SHP77 (cell line): Measurements from ENCODE around the gene KCNG1.
"Not testable (repeated sequence)": the region's sequence is repeated elsewhere in the genome, so short reads cannot be mapped to it uniquely, and the experiment has no call there.

Experiments
- DNase-seq, 2 experiments: peaks; one replicate each; lab custom pipeline; 2025; lab: John Stamatoyannopoulos, UW

KCNG1 gene

DNA sequence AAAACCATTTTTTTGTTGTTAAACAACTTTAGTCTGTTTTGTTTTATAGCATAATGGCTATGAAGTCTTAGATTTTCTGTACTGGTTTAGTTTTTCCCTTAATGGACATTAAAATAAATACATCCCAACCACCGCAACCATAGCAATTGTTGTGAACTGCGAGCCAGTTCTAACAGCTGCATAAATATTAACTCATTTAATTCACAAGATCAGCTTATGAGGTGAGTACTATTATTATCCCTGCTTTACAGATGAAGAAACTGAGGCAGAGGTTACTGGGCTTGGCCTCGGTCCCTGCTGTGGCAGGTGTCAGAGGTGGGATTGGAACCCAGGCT, 41.2 kb downstream of the KCNG1 start:
- no peak for DNase-seq

DNA sequence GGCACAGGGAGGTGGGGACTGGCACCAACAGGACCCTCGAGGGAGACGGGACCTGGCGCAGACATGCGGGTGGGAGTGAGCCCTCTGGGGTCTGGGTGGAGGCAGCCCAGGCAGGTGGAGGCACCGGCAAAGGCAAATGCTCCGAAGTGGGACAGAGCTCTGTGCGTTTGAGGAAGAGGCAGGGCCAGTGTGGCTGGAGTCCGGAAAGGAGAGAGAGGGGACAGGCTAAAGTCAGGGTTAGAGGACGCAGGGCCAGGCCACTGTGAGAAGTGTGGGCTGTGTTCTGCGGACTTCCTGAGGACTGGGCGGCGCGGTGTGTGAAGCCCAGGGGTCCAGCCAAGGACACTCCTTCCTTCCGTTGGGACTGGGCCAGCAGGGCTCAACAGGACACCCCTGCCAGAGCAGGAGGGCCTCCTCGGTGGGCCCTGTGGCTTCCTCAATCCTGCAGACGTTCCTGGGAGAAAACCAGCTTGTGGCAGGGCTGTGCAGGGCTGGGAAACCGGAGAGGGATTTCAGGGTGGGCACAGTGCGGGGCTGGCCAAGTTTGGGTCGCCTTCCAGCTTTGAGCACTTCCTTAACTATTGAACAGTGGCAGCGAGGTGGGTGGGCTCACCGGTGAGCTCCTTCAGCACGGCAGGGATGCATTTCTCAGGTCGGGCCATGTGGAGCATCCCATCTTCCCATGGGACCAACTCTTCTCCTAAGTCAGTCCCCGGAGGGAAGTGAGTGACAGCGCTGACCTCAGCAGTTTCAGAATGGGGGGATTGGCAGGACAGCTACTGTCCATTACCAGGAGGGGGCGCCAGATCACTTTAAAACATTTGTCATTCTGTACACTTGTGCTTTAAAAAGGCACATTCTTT, 41.8 kb downstream of the KCNG1 start:
- peak; percentile 35 to 42 for DNase-seq

DNA sequence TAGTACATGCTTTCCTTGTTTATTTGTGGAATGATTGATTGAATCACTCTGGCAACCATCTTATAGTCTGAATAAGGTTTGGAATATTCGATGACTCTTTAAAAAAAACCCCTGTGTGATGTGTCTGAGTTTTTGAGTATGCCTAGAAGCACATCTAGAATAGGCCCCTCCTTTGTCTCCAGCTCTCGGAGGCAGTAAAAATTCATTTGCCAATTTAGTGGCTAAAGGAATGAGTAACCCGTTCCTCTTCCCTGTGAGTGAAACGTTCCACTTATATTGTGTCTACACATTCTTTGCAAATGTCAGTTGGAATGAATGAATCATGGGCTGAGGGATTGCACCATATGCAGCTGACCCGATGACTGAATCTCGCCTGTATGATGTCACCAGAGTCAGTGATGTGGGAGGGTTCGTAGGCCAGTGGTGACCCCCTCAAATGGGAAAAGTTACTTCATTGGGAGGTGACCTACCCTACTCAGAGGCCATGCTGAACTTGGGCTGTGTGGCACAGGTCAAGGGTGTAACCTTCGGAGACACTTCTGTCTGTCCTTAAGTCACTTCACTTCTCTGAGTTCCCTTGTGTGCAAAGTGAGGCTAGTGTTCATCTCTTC, 42.7 kb downstream of the KCNG1 start:
- no peak for DNase-seq

DNA sequence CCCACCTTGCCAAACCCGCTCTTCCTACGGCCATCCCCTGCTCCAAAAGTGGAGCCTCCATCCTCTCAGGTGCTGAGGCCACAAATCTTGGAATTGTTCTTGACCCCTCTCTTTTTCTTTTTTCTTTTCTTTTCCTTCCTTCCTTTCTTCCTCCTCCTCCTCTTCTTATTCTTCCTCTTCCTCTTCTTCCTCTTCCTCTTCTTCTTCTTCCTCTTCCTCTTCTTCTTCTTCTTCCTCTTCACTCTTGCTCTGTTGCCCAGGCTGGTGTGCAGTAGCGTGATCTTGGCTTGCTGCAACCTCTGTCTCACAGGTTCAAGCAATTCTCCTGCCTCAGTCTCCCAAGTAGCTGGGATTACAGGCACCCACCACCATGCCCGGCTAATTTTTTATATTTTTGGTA, 44.4 kb downstream of the KCNG1 start:
- DNase-seq, result not testable (repeated sequence)

DNA sequence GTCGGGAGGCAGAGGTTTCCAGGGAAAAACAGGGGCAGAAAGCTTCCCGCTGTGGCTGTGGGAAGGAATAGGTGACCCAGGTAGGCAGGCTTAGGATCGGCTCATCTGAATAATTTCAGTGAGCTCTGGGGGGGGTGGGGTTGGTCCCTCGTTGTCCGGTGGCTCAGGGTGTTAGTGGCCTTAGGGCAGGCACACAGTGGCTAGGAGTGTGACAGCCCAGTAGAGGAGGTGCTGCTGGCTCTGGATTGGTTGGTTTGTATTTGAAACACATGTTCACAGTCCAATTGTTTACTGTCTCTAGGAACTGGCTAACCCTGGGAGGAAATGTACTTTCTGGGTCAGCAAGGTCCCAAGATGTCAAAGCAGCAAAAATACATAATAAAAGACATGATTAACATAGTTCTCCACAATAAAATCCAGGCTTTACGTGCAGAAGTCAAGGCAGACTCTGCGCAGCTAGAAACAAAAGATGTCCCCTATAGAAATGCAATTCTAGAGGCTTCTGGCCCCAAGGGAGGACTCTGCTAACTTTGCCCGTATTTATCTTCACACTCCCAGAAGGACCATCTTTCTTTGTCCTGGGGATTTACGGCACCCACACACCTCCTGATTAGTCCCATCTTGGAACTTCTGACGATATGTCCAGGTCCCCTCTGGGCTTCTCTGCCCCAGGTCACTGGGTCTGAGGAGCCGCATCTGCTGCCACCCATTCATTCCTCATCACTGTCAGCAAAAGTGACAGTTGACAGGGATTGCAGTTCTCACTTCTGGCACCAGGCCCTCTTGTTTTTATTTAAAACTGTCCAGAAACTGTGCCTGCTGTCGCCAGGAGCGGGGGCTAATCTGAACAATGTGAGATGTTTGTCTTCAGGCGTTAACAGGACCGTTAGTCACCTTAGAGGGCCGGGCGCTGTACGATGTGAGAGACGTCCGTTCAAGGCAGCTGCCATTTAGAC, 45.6 kb downstream of the KCNG1 start:
- DNase-seq, result no peak

DNA sequence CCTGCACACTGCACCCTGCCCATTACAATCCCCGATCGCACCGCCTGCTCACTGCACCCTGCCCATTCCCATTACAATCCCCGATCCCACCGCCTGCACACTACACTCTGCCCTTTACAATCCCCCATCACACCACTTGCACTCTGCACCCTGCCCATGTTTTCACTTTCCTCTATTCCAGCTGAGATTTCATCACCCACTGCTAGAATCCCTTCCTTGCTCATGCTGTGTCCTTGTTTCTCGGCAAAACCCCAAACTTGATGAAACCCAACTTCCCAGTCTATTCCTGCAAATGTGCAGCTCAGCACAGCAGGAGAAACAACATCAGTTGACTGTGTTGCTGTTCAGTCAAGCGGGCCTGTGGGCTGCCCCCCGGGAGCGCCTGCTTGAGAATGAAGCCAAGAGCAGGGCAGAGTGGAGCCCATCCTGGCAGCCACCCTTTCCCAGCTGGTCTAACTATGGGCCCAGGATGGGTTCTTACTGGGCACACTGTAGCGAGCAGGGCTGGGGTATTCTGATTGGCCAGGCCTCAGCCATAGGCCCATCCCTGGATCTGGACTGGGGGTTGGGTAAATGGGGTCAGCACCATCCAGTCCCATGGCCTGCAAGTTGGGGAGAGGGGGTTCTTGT, 47.1 kb downstream of the KCNG1 start:
- no peak for DNase-seq

DNA sequence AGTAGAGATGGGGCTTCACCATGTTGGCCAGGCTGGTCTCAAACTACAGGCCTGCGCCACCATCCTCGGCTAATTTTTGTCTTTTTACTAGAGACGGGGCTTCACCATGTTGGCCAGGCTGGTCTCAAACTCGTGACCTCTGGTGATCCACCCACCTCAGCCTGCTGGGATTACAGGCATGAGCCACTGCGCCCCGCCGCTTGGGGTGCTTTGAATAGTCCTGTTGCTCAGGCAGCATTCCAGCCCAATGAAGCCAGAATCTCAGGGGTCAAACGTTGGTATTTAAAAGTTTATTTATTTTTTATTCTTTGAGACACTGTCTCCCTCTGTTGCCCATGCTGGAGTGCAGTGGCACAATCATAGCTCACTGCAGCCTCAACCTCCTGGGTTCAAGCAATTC, 53.0 kb downstream of the KCNG1 start:
- DNase-seq, result no peak

DNA sequence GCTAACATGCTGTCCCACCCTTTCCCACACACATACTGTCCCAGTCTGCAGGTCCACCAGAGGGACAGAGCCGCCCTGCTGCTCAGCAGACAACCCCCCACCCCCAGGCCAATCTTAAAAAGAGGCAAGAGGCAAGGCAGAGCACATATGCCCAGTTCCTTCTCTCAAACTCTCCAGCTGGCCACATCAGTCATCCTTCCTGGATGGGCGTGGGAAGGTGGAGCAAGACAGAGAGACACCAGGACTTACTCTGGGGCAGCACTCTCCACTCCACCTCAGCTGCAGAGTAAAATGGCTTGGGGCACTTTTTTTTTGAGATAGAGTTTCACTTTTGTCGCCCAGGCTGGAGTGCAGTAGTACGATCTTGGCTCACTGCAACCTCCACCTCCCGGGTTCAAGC, 53.5 kb downstream of the KCNG1 start:
- DNase-seq, result no peak

DNA sequence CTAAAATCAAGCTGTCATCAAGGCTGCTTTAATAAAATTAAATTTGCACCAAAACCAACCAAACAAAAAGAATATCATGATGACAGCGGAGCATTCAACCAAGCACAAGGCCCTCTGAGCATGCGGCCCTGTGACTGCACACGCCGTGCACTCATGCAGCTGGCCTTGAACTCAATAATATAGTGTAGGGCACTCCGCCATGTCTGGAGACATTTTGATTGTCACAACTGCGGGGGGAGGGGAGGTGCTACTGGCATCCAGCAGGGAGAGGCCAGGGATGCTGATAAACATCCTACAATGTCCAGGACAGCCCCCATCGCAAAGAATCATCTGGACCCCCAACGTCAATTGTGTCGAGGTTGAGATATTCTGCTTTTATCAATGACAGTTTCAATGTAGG, 54.6 kb downstream of the KCNG1 start:
- DNase-seq, result no peak

DNA sequence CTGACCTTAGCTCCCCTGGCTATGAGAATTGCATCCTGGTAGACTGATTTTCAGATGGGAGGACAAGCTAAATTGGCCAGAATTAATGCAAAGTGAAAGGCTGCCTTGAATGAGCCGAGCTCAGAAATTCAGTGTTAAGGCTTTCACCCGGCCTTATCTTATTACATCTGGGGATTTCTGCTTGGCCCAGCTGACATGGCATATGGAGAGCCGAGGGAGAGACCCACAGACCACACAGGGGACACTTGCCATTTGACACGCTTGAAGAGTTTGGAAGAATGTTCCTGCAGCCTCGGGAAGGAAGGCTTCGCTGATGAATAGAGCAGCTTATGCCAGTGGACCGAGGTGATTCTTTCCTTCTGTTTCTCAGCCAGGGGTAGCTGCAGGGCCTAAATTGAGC, 55.3 kb downstream of the KCNG1 start:
- no peak for DNase-seq

DNA sequence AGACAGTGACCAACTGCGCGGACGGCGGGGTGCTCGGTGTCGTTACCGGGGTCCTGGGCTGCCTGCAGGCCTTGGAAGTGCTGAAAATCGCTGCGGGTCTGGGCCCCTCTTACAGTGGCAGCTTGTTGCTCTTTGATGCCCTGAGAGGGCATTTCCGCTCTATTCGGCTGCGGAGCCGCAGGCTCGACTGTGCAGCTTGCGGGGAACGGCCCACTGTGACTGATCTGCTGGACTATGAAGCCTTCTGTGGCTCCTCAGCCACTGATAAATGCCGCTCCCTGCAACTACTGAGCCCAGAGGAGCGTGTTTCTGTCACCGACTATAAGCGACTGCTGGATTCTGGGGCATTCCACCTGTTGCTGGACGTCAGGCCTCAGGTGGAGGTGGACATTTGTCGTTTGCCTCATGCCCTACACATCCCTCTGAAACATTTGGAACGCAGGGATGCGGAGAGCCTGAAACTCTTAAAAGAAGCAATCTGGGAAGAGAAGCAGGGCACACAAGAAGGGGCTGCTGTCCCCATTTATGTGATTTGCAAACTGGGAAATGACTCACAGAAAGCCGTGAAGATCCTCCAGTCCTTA, 63.3 kb downstream of the KCNG1 start:
- DNase-seq, result no peak

DNA sequence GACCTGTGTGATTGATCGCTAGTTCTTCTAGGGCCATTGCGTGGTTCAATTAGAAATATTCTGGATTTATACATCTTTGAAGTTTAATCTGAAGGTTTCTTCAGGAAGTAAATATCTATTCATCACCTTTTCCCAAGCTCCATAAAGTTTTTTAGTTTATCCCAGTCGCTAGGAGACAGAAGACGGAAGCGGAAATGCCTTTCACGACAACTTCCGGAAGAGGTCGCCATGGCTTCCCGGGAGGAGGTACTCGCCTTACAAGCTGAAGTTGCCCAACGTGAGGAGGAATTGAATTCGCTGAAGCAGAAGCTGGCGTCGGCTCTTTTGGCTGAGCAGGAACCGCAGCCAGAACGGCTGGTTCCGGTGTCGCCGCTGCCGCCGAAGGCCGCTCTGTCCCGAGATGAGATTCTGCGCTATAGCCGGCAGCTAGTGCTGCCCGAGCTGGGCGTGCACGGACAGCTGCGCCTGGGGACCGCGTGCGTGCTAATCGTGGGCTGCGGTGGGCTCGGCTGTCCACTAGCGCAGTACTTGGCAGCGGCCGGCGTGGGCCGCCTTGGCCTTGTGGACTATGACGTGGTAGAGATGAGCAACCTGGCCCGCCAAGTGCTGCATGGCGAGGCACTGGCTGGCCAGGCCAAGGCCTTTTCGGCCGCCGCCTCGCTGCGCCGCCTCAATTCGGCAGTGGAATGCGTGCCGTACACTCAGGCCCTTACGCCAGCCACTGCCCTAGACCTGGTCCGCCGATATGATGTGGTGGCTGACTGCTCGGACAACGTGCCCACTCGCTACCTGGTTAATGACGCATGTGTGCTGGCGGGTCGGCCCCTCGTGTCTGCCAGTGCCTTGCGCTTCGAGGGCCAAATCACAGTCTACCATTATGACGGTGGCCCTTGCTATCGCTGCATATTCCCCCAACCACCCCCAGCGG, 64.0 kb downstream of the KCNG1 start, which contains the start of gene MOCS3:
Gene MOCS3 (plus strand): TSS at position 204 of the 928 bp plus-strand sequence. CDS start 25 bp downstream, at position 229.
- peak; percentile 86 to 87 for DNase-seq

DNA sequence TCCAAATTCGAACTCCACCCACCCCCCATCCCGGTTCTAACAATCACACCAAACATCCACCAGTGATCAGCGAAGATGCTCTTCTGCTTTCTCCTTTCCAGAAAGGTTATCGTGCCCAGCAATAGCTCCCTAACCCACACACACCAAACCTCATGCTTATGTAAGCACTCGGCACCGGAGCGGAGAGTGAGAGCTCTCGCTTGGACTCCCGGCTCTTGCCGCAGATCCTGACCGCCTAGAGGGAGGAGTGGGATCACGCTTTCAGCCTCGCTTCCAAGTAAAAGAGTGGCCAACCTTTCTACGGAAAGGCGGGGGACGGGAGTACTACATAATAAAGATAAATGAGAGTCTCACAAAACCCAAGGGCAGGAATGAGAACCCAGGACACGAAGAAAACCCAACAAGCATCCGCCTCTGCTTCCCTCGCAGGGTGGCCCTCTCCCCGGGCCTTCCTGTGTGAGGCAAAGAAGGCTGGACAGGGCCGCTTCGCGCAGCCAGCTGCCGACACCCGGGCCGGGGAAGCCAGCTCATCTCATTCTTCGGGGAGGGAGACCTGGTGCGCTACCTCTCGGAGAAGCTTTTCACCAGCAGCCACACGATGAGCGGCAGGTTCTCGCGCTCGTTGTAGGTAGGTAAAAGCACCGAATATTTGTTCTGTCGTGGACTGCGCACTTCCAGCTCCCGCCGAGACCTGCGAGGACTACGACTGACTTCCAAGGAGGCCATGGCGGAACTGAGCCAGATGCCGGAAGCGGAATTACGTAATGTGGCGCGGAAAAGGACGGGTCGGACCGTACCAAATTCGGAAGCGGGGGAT, 64.9 kb downstream of the KCNG1 start, which contains the start of gene DPM1:
Gene DPM1 (minus strand): TSS at position 735 of the 817 bp plus-strand sequence. CDS start 9 bp downstream, at position 726.
- peak; percentile 86 to 87 for DNase-seq

DNA sequence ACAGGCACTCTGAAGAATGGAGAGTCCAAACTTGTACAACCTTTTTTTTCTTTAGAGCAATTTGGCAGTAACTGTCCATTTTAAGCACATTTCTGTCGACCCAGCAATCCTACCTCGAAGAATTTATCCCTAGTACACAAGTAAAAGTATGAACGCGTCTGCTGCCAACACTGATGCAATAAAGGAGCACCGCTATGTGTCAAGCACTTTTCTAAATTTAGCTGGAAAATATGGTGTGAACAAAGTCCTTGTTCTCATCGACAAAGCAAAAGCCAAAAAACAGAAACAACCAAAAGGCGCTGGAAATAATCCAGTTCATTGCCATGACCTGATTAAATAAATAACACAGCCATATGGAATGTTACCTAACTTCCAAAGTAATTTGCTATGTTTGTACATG, 65.6 kb downstream of the KCNG1 start:
- no peak for DNase-seq

DNA sequence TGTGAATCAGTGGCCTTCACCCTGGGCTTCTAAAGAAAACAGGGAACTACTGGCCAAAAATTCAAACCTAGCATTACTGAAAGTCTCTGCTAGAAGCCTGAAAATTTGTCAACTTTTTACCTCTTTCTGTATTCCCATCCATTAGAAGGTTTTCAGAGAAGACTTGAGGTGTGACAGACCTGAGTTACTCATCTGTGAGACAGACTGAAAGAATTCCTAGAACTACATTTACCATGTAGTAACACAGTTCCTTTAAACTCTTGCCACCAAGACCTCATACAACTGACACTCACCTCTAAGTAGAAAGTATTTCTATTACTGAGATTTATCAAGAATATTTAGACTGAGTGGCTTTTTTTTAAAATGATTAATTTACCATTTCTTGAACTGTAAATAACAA, 69.1 kb downstream of the KCNG1 start:
- DNase-seq, result no peak
